Raji (cell line): ENCODE measurements around the gene PDE8A.

Experiments used
- POLR2A ChIP-seq: IDR thresholded peaks from 2 replicates; pipeline ENCODE4 v1.6.1; 2011; ENCODE audit warnings: low read depth, low read length, control low read depth; ENCODE audit not compliant: insufficient read depth

PDE8A gene

GRCh38 chr15:85030301-85030929 is 48.8 kb downstream of the PDE8A start:
- TF ChIP-seq POLR2A: no peak

GRCh38 chr15:85031086-85031943 is 49.7 kb downstream of the PDE8A start:
- no peak for TF ChIP-seq POLR2A

- no peak for TF ChIP-seq POLR2A
Observed at GRCh38 chr15:85031944-85032558, 50.4 kb downstream of the PDE8A start.

DNA sequence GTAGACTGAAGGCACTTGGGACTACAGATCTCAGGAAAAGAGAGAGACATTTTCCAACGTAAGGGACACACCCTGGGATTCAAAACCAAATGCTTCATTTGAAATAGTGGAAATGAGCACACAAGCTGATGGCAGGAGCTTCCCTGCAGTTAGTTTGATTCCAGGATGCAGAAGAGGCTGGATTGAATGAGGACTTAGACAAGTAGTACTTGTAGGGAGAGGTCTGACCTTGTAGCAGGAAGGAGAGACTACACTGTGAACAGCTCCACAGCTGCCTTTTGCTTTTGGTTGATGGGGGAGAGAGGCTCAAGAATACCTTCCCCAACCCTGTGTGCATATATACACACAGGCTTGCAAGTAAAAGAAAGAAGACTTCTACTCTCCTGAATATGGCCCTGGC is 51.5 kb downstream of the PDE8A start:
- no peak for TF ChIP-seq POLR2A

DNA sequence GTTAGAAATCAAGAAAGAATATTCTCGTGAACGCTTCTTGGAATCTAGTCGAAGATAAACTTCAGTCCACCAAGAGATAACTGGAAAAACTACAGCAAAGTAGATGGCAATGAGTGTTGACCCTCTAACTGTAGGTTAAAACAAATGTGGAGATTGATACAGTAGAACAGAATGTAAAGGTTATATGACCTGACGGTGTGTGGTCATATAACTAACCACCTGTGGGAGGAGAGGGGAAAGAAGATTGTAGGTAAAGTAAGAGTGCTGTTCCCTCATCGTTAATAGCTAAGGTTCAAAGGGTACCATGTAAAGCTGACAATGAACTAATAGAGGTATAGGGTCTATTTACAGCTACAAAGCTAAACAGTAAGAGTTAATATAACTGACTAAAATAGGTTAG is 52.6 kb downstream of the PDE8A start:
- no peak for TF ChIP-seq POLR2A

- no peak for TF ChIP-seq POLR2A
Observed at GRCh38 chr15:85035980-85036379, 54.3 kb downstream of the PDE8A start.

- TF ChIP-seq POLR2A: no peak
Observed at GRCh38 chr15:85036716-85037115, 55.1 kb downstream of the PDE8A start.

DNA sequence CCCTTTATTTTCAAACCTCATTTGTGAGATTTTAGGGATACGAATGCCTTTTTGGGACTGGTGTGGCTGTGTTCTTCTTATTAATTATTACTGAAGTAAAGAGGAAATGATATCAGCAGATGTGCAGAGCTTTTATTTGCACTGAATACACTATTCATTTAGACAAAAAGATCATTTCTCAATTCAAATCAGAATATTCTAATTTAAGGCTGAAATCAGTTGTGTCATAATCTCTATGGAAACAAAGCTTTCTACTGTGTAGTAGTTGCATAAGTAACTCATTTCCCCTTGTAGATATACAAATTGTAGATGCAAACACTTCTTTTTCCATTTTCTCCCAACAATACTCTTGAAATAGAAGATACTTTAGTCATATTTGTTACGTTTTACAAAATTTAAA is 56.0 kb downstream of the PDE8A start:
- TF ChIP-seq POLR2A: no peak

DNA sequence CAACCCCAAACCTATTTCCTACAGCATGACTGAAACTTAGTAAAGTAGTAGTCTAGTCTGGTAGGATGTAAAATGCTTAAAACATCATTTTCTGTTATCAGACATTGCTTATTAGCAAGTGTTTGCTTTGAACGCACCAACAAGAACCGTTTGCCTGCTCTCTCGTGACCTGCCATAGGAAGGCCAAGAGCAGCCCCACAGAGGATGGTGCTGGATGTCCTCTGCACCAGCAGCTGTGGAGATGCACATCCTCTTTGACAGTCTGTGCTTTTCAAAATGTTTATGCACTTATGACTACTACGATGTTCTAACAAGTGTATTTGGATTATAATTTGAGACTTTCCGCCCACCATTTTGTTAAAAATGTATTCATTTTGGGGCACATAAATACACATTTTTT is 59.6 kb downstream of the PDE8A start:
- no peak for TF ChIP-seq POLR2A

DNA sequence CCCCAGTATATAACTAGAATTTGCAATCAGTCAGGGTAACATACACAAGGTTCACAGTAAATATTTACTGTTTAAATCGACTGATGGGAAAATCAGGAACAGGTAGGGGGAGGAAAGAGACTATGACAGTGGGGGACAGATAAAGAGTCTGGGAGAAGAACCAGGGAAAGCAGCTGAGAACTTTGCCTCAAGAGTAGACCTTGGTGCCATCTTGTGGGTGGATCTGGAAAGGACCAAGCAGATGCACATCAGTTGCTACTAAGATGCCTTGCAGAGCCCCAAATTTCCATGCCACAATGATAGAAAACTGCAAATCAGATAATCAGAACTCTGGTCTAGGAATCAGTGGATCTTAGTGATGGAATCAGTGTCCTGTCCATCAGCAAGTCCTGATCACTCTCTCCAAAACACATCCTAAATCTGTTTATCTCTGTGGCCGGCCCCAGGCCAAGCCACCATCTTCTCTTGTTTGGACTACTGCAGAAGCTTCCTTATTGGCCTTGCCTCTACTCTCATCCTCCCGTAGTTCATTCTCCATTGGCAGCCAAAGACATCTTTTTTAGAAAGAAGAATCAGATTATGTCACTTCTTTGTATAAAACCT is 62.7 kb downstream of the PDE8A start:
- TF ChIP-seq POLR2A: no peak

- no peak for TF ChIP-seq POLR2A
Observed at GRCh38 chr15:85044894-85045293, 63.2 kb downstream of the PDE8A start.

DNA sequence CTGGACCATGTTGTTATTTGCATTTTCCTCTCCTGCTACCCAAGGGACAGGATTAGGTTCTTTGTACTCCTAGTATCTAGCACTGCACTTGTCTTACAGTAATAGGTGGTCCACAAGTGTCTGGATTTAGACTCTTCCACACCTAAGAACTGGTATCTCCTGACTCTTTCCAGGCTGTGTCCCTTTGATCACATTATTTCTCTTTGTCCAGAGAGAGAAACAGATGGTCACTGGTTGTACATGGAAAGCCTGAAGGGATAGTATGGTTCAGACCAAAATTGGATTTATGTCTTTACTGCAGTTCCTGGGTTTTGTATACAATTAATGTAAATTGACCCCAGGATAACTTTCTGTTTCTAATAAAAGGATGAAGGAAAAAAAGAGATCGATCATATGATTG is 64.0 kb downstream of the PDE8A start:
- no peak for TF ChIP-seq POLR2A

DNA sequence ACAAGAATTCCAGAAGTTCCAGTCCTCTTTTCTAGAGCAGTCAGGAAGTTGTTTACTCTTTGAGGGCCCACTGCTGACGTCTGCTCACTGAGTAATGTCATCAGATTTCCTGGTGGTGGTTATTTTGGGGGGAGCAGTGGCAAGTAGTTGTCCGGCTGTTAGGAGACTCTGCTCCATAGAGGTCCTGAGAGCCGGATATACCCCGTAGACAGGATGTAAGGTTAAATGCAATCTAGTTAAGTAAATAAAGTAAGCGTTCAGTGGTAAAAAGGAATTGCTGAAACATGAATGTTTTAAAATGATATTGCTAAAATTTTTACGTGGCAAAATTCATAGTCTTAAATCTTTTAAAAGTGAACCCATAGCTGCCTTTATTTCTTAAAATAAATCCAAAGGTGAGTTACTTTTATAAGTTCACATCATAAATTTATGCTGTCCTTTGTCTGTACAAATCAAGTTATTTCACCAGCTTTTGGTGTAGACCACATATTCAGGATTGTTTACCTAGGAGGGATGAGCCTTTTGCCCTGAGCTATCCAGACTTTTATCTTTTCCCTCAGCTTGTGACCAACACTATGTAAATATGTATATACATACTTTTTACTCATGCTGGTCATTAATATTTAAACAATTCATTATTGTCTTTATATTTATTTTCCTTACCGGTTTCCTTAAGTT is 65.8 kb downstream of the PDE8A start:
- no peak for TF ChIP-seq POLR2A

- TF ChIP-seq POLR2A: no peak
Observed at GRCh38 chr15:85048430-85048829, 66.8 kb downstream of the PDE8A start.

DNA sequence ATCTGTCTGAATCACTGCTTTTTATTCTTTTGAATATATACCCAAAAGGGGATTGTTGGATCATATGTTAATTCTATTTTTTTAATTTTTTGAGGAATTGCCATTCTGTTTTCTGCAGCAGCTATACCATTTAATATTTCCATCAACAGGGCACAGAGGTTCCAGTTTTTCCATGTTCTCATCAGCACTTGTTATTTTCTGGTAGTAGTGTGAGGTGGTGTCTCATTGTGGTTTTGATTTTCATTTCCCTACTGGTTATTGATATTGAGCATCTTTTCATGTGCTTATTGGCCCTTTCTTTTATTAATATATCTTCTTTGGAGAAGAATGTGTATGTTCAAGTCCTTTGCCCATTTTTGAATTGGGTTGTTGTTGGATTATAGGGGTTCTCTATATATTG is 68.1 kb downstream of the PDE8A start:
- no peak for TF ChIP-seq POLR2A
